ENCODE results near the gene SMIM24. TPM values are rescaled to one million over a fixed set of nuclear protein-coding genes. Genes with fewer than 3 reads are reported as not detected.

The SMIM24 gene
- total and polyA plus RNA-seq, 9 of the 15 experiments (the other 6 are each of a cell fraction or from before 2014, with no cell fraction given), result 0.45 to 12.3 (median 1.4) TPM; not detected in 1

DNA sequence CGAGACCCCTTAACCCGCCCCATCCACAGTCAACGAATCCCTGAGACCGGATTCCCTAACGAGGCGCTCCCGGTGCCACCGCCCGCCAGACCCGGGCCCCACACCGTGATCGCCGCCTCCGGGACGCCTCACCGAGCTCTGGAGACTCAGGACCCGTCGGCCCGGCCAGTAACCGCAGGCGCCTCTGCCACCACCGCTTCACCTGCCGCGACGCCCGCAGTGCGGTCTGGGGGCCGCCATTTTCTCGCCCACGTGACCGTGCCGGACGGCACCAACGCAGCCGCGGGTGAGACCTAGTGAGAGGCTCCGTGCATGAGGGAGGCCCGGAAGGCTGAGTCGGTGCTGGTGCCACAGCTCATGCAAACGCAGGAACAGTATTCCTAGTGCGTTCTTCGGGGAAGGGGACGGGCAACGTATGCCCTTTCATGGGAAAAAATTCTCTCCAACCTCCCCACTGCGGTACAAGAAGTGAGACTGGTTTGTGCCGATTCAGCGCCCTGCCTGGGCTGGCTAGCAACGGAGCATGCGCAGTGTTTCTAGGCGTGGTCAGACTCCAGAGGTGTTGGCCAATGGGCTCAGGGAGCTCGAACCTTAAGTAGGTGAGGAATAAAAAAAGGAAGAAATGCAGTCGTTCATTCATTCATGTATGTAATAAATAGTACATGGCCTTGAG lies 20.2 kb upstream of the SMIM24 start, which contains the start of gene DOHH (continued):
- TF ChIP-seq FOXP4 (CRISPR knock-in tag; IDR thresholded peaks at IDR 0.05; ENCODE audit: borderline replicate concordance) (peak; percentile 90), ZNF277 (CRISPR knock-in tag; IDR thresholded peaks at IDR 0.05; ENCODE audit: borderline replicate concordance) (no peak), NR1H2 (CRISPR knock-in tag; IDR thresholded peaks at IDR 0.05) (no peak), HDAC1 (IDR thresholded peaks at IDR 0.05) (peak in 1 of 2 experiments; percentile 99; a peak in 2 of 4 replicates), CBFB (CRISPR knock-in tag; IDR thresholded peaks at IDR 0.05) (peak; percentile 97), SIN3B (IDR thresholded peaks at IDR 0.05; ENCODE audit: low read depth) (peak; percentile 98)
- TF ChIP-seq, protein P1, sequence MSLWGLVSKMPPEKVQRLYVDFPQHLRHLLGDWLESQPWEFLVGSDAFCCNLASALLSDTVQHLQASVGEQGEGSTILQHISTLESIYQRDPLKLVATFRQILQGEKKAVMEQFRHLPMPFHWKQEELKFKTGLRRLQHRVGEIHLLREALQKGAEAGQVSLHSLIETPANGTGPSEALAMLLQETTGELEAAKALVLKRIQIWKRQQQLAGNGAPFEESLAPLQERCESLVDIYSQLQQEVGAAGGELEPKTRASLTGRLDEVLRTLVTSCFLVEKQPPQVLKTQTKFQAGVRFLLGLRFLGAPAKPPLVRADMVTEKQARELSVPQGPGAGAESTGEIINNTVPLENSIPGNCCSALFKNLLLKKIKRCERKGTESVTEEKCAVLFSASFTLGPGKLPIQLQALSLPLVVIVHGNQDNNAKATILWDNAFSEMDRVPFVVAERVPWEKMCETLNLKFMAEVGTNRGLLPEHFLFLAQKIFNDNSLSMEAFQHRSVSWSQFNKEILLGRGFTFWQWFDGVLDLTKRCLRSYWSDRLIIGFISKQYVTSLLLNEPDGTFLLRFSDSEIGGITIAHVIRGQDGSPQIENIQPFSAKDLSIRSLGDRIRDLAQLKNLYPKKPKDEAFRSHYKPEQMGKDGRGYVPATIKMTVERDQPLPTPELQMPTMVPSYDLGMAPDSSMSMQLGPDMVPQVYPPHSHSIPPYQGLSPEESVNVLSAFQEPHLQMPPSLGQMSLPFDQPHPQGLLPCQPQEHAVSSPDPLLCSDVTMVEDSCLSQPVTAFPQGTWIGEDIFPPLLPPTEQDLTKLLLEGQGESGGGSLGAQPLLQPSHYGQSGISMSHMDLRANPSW (CRISPR knock-in tag; IDR thresholded peaks at IDR 0.05), result peak; percentile 83; the same call in 1 of the 2 replicates
- TF ChIP-seq, protein P2, sequence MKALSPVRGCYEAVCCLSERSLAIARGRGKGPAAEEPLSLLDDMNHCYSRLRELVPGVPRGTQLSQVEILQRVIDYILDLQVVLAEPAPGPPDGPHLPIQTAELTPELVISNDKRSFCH (CRISPR knock-in tag; IDR thresholded peaks at IDR 0.05), result no peak
- TF ChIP-seq, protein P2 (tag; IDR thresholded peaks at IDR 0.05), result peak; percentile 76; the same call in 1 of the 2 replicates
- TF ChIP-seq, protein P3, sequence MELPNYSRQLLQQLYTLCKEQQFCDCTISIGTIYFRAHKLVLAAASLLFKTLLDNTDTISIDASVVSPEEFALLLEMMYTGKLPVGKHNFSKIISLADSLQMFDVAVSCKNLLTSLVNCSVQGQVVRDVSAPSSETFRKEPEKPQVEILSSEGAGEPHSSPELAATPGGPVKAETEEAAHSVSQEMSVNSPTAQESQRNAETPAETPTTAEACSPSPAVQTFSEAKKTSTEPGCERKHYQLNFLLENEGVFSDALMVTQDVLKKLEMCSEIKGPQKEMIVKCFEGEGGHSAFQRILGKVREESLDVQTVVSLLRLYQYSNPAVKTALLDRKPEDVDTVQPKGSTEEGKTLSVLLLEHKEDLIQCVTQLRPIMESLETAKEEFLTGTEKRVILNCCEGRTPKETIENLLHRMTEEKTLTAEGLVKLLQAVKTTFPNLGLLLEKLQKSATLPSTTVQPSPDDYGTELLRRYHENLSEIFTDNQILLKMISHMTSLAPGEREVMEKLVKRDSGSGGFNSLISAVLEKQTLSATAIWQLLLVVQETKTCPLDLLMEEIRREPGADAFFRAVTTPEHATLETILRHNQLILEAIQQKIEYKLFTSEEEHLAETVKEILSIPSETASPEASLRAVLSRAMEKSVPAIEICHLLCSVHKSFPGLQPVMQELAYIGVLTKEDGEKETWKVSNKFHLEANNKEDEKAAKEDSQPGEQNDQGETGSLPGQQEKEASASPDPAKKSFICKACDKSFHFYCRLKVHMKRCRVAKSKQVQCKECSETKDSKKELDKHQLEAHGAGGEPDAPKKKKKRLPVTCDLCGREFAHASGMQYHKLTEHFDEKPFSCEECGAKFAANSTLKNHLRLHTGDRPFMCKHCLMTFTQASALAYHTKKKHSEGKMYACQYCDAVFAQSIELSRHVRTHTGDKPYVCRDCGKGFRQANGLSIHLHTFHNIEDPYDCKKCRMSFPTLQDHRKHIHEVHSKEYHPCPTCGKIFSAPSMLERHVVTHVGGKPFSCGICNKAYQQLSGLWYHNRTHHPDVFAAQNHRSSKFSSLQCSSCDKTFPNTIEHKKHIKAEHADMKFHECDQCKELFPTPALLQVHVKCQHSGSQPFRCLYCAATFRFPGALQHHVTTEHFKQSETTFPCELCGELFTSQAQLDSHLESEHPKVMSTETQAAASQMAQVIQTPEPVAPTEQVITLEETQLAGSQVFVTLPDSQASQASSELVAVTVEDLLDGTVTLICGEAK (IDR thresholded peaks at IDR 0.05), result peak; percentile 68; the same call in 1 of the 2 replicates
- TF ChIP-seq, protein P3 (CRISPR knock-in tag; IDR thresholded peaks at IDR 0.05), result no peak
